Left ventricle myocardium inferior (tissue), 1 donor: ENCODE data around the gene TNN. TPM values are rescaled to one million over a fixed set of nuclear protein-coding genes. Genes with fewer than 3 reads are reported as not detected.

Source experiments
- DNase-seq: peaks from one replicate; pipeline ENCODE4 v3.0.0-alpha.2; 2020
- H3K27ac ChIP-seq: fragments of 200-600 bp; replicated peaks from 2 replicates; pipeline ENCODE4 v1.8.0; 2021
- H3K27me3 ChIP-seq: fragments of 200-600 bp; 2 replicates; pipeline ENCODE4 v1.8.0; 2021; ENCODE audit warnings: low read depth
- H3K36me3 ChIP-seq: fragments of 200-600 bp; 2 replicates; pipeline ENCODE4 v1.8.0; 2021
- H3K4me1 ChIP-seq: fragments of 200-600 bp; 2 replicates; pipeline ENCODE4 v1.8.0; 2021
- H3K4me3 ChIP-seq: fragments of 200-600 bp; 2 replicates; pipeline ENCODE4 v1.8.0; 2021; ENCODE audit warnings: mild to moderate bottlenecking, moderate library complexity
- H3K9me3 ChIP-seq: fragments of 200-600 bp; replicated peaks from 2 replicates; pipeline ENCODE4 v1.8.0; 2021
- CTCF ChIP-seq: fragments of 200-600 bp; IDR thresholded peaks from 2 replicates; pipeline ENCODE4 v1.8.0; 2021; ENCODE audit warnings: antibody characterized with exemption, mild to moderate bottlenecking, borderline replicate concordance
- intact Hi-C: fragments of 100-400 bp; cut with micrococcal nuclease; formaldehyde crosslinking; loops from one replicate; pipeline ENCODE4 v1.11.0; 2022
- total RNA-seq: library from RNA; stranded (reverse); fragmentation: NEBNext Ultra II Directional; extraction: Animal tissue kit (Norgen Biotek cat#: 25700); gene quantifications from one replicate; pipeline ENCODE4 v1.2.1, GENCODE V29; 2021
- donor health status: DM: no; HTN: yes; CAD: no; lungs with severe emphysema.

TNN gene
- total RNA-seq, 1 donor from 2014 or later = not detected

GRCh38 chr1:175191659-175192058, 124.0 kb downstream of the TNN start:
- DNase-seq = no peak
- Histone ChIP-seq H3K4me3 (peak overlapping the region; percentile 84), H3K27ac (peak overlapping the region; percentile 89), H3K36me3 (no peaks in the 10 kb centered on the region), H3K9me3 (no peaks in the 10 kb centered on the region), H3K4me1 (peaks cover 70% of the 10 kb centered on the region), H3K27me3 (no peaks in the 10 kb centered on the region)
- intact Hi-C loops = no loop called here
- no peak for TF ChIP-seq CTCF

DNA sequence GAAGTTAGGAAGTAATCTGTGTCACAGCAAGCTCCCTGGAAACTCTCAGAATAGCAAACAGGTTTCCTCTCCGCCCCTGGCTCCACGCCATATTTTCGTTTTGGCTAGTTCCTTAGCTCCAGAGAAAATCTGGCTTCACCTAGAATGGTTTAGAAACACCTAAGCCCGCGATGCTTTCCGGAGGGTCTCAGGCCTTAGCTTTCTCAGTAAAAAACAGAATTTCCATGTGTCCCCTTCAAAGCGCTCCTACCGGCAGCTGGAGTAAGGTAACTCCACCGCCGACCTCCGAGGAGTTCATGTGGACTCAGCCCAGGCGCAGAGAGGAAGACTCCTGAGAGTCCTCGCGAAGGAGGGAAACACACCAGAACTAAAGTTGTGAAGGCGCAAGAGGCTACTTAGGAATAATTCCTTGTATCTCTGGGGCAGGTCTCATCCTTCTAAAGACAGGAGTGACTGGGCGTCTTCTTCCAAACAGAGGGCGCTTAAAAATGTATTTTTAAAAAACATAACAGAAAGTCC, 124.5 kb downstream of the TNN start:
- DNase-seq = peak; percentile 67
- Histone ChIP-seq H3K27ac (peak overlapping the region; percentile 89), H3K4me1 (peaks cover 66% of the 10 kb centered on the region), H3K27me3 (no peaks in the 10 kb centered on the region), H3K4me3 (peak overlapping the region; percentile 84), H3K36me3 (no peaks in the 10 kb centered on the region), H3K9me3 (no peaks in the 10 kb centered on the region)
- TF ChIP-seq CTCF = no peak
- intact Hi-C loops = no loop called here

GRCh38 chr1:175192630-175193526, 125.2 kb downstream of the TNN start, which contains the start of gene KIAA0040:
Gene KIAA0040 (minus strand): TSS chr1:175192776. CDS start chr1:175161013, 31,763 bp downstream.
- H3K36me3 ChIP-seq = no peaks in the 10 kb centered on the region
- H3K9me3 ChIP-seq = no peaks in the 10 kb centered on the region
- peaks cover 66% of the 10 kb centered on the region for H3K4me1 ChIP-seq
- DNase-seq = peak; percentile 84
- H3K27ac ChIP-seq = peak within 1 kb of the TSS; percentile 89
- no peaks in the 10 kb centered on the region for H3K27me3 ChIP-seq
- TF ChIP-seq CTCF = peak; percentile 34
- intact Hi-C loops = no loop called here
- peak within 1 kb of the TSS; percentile 84 for H3K4me3 ChIP-seq

DNA sequence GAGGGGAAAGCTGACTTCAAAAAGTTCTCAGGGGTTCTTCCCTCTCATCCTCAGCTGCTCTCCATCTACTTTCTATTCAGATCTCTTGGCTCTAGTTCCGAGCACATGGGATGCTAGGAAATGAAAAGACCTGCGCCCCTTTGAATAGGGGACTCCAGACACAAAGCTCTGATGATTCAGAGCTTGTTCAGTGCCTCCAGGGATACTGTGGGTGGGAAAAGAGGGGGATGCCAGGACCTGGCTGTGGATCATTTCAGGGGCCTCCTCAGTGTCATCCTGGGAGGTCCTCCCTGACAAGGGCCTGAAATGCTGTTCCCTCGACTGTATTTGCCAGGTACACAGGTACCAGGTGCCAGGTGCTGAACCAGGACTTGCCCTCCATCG, 125.9 kb downstream of the TNN start:
- H3K4me3 ChIP-seq = peak overlapping the region; percentile 84
- H3K4me1 ChIP-seq = peaks cover 68% of the 10 kb centered on the region
- intact Hi-C loops = no loop called here
- no peak for DNase-seq
- H3K27me3 ChIP-seq = no peaks in the 10 kb centered on the region
- H3K36me3 ChIP-seq = no peaks in the 10 kb centered on the region
- H3K27ac ChIP-seq = peak overlapping the region; percentile 89
- no peak for TF ChIP-seq CTCF
- H3K9me3 ChIP-seq = no peaks in the 10 kb centered on the region

DNA sequence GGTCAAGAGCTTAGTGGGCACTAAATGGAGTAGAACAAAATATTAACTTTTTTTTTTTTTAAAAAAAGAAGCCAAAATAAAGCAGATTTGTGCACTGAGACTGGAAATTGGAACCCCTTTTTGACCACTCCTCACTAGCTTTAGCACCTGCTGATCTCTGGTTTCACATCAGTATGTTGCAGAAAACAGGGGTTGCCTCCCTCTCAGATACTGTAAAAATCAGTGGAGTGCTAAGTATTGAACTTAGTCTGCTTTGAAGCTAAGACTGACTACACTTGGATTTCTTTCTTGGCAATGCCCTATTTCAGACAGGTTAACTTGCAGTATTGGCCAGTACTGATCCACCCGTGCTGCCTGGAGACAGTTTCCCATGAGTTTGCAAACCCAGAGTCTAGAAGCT, 127.6 kb downstream of the TNN start:
- TF ChIP-seq CTCF = no peak

More for the DNA sequence above, 127.6 kb downstream of the TNN start:
- H3K4me1 ChIP-seq = peaks cover 59% of the 10 kb centered on the region
- H3K4me3 ChIP-seq = no peak overlapping the region
- intact Hi-C loops = no loop called here
- H3K9me3 ChIP-seq = no peaks in the 10 kb centered on the region
- H3K36me3 ChIP-seq = no peaks in the 10 kb centered on the region
- no peaks in the 10 kb centered on the region for H3K27me3 ChIP-seq
- H3K27ac ChIP-seq = no peak overlapping the region
- DNase-seq = no peak
